Prostate gland (tissue), 2 donors: ENCODE data around the gene CXCL5.

Source experiments
- CTCF ChIP-seq, 4 experiments: fragments of 200-600 bp in 2 of 4; fragments of 450-650 bp in 2 of 4; sonication (generic) in 2 of 4; IDR thresholded peaks; 1 replicate in 3 of 4; 2 replicates in 1 of 4; pipeline ENCODE4 v1.5.1; 2016 to 2019; ENCODE audit warnings: antibody characterized with exemption in 4 of 4, mild to moderate bottlenecking in 2 of 4, moderate library complexity in 2 of 4
- POLR2A ChIP-seq: fragments of 450-650 bp; IDR thresholded peaks from one replicate; pipeline ENCODE4 v1.6.1; 2016; ENCODE audit warnings: antibody characterized with exemption, mild to moderate bottlenecking
- POLR2AphosphoS5 ChIP-seq: sonication (generic); formaldehyde crosslinking; IDR thresholded peaks from one replicate; pipeline ENCODE4 v1.6.1; 2017; ENCODE audit warnings: antibody characterized with exemption

GRCh38 chr4:74004668-74005067 lies 6.2 kb upstream of the CXCL5 start:
- TF ChIP-seq CTCF (IDR thresholded peaks at IDR 0.05) (no peak), POLR2A (no peak), POLR2AphosphoS5 (no peak)
